DND-41 (cell line): ENCODE measurements around the gene DNM3.

Experiments used
- CTCF ChIP-seq: IDR thresholded peaks from 2 replicates; pipeline ENCODE4 v1.5.1; 2012; ENCODE audit warnings: borderline replicate concordance, low read length, moderate library complexity, mild to moderate bottlenecking; ENCODE audit not compliant: poor library complexity, severe bottlenecking; ENCODE audit errors: extremely low read depth
- EZH2 ChIP-seq: IDR thresholded peaks from 3 replicates; pipeline ENCODE4 v1.6.1; 2012; ENCODE audit warnings: borderline replicate concordance, low read depth, mild to moderate bottlenecking, moderate library complexity, low read length, inconsistent platforms; ENCODE audit not compliant: severe bottlenecking

- TF ChIP-seq CTCF (no peak), EZH2 (no peak)
Observed at GRCh38 chr1:171819946-171820345, 21.4 kb upstream of the DNM3 start.
